GM21423 (cell line): ENCODE results near the gene RPL26.

Experiments used
- ATAC-seq: cut with Tn5 transposase; IDR thresholded peaks from one replicate; pipeline ENCODE4 v1.9.1; 2021; ENCODE audit warnings: mild to moderate bottlenecking, moderate library complexity; ENCODE audit not compliant: unreplicated experiment

The RPL26 gene

GRCh38 chr17:8332128-8332527 lies 50.9 kb downstream of the RPL26 start:
- ATAC-seq, result no peak
